ENCODE data around the gene NPHS1.
"Not testable (repeated sequence)": the region's sequence is repeated elsewhere in the genome, so short reads cannot be mapped to it uniquely, and the experiment has no call there.

NPHS1 gene

DNA sequence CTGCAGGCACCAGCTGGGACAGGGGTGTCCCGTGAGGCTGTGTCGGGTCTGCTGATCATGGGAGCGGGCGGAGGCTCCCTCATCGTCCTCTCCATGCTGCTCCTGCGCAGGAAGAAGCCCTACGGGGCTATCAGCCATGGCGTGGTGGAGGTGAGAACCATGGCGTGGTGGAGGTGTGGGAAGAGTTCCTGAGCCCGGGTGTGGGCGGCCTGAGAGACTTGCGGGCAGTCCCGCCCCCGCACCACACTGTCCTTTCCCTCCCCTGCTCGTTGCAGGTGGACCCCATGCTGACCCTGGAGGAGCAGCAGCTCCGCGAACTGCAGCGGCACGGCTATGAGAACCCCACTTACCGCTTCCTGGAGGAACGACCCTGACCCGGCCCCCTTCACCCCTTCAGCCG is 26.8 kb upstream of the NPHS1 start:
- in situ Hi-C loops (cut with HindIII; ENCODE audit: low sequenced_read_pairs): no loop called here
- DNase-seq (ENCODE audit: low read depth): no peak
- no peak for TF ChIP-seq CTCF (IDR thresholded peaks at IDR 0.05; ENCODE audit: low read depth, low read length, missing control alignments)
- no peak overlapping the region for H3K4me3 ChIP-seq (ENCODE audit: low read depth, low read length)

GRCh38 chr19:35874392-35874930 is 22.2 kb upstream of the NPHS1 start:
- H3K4me3 ChIP-seq (ENCODE audit: low read depth, low read length): no peak overlapping the region
- in situ Hi-C loops (cut with HindIII; ENCODE audit: low sequenced_read_pairs): no loop called here
- no peak for DNase-seq (ENCODE audit: low read depth)
- TF ChIP-seq CTCF (IDR thresholded peaks at IDR 0.05; ENCODE audit: low read depth, low read length, missing control alignments): no peak

DNA sequence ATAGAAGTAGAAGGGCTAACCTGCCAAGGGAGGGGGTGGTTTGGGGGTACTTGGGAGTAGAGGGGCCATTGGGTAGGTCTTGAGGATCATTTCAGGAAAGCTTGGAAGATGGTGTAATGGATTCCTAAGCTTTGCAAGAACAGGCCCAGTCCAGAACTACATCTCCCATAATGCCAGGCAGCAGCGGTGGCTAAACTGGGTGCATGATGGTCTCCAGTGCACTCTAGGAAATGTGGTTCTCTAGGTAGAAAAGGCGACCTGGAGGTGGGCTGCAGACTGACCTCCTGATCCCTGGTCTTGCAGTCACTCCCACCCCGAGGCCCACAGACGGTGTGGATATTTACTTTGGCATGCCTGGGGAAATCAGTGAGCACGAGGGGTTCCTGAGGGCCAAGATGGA is 19.9 kb upstream of the NPHS1 start:
- in situ Hi-C loops (cut with HindIII; ENCODE audit: low sequenced_read_pairs): no loop called here
- H3K4me3 ChIP-seq (ENCODE audit: low read depth, low read length): no peak overlapping the region
- DNase-seq (ENCODE audit: low read depth): no peak
- TF ChIP-seq CTCF (IDR thresholded peaks at IDR 0.05; ENCODE audit: low read depth, low read length, missing control alignments): no peak

DNA sequence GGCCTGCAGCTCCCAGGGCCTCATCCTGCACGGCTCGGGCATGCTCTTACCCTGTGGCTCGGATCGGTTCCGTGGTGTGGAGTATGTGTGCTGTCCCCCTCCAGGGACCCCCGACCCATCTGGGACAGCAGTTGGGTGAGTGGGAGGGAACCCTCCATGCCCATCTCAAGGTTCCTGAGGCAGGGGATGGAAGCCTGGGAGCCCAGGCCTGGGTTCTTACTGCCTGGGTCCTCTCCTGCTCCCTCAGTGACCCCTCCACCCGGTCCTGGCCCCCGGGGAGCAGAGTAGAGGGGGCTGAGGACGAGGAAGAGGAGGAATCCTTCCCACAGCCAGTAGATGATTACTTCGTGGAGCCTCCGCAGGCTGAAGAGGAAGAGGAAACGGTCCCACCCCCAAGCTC is 19.3 kb upstream of the NPHS1 start:
- no peak for TF ChIP-seq CTCF (IDR thresholded peaks at IDR 0.05; ENCODE audit: low read depth, low read length, missing control alignments)
- no peak for DNase-seq (ENCODE audit: low read depth)
- in situ Hi-C loops (cut with HindIII; ENCODE audit: low sequenced_read_pairs): no loop called here
- no peak overlapping the region for H3K4me3 ChIP-seq (ENCODE audit: low read depth, low read length)

- TF ChIP-seq CTCF (IDR thresholded peaks at IDR 0.05; ENCODE audit: low read depth, low read length, missing control alignments): no peak
- no peak overlapping the region for H3K4me3 ChIP-seq (ENCODE audit: low read depth, low read length)
- DNase-seq (ENCODE audit: low read depth): no peak
- in situ Hi-C loops (cut with HindIII; ENCODE audit: low sequenced_read_pairs): no loop called here
Measured at GRCh38 chr19:35870798-35871197, 18.5 kb upstream of the NPHS1 start.

- peak overlapping the region; percentile 40 for H3K4me3 ChIP-seq (ENCODE audit: low read depth, low read length)
- in situ Hi-C loops (cut with HindIII; ENCODE audit: low sequenced_read_pairs); DNase-seq (ENCODE audit: low read depth): not testable (repeated sequence)
Measured at GRCh38 chr19:35870124-35870736, 17.9 kb upstream of the NPHS1 start.

GRCh38 chr19:35869327-35870123 is 17.2 kb upstream of the NPHS1 start:
- in situ Hi-C loops (cut with HindIII; ENCODE audit: low sequenced_read_pairs): no loop called here
- DNase-seq (ENCODE audit: low read depth): peak; percentile 16
- TF ChIP-seq CTCF (IDR thresholded peaks at IDR 0.05; ENCODE audit: low read depth, low read length, missing control alignments): no peak
- peak overlapping the region; percentile 40 for H3K4me3 ChIP-seq (ENCODE audit: low read depth, low read length)
